ENCODE measurements around the gene RHOA. TPM values are rescaled to one million over a fixed set of nuclear protein-coding genes. Genes with fewer than 3 reads are reported as not detected.
"Not testable (repeated sequence)": the region's sequence is repeated elsewhere in the genome, so short reads cannot be mapped to it uniquely, and the experiment has no call there.

Gene RHOA
- total and polyA plus RNA-seq, 10 donors, result 226 to 693 (median 481) TPM

DNA sequence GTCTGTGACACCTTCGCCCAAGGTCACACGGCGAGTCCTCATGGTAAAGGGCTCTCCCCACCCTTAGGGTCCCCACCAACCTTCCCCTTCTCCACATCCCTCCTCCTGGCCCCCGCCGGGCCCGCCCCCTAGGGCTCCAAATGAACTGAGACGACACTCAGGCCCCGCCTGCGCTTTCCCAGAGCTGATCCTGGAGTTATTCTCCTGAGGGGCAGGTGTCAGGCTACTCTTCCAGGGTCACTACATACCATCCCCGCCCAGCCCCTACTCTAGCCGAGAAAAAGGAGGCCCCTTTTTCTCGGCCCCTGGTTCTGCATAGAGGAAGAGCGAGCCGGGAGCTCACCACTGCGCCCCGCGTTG lies 72.2 kb downstream of the RHOA start:
- Histone ChIP-seq H3K4me3 (peak overlapping the region; percentile 69 to 91 (median 84)), H3K27ac (peak overlapping the region; percentile 96 to 100 (median 98)), H3K9me3 (no peaks in the 10 kb centered on the region), H3K27me3 (replicated peaks in 1 of 7) (no peaks in the 10 kb centered on the region), H3K4me1 (peaks cover 38 to 95% (median 81%) of the 10 kb centered on the region in 6 donors), H3K36me3 (peaks cover 0 to 36% (median 25%) of the 10 kb centered on the region in 6 donors)
- DNase-seq, result peak; percentile 89
- intact Hi-C loops (cut with DNase I; ENCODE audit: low total_unique reads), result loop anchor here (10.0 kb wide), 1 partner anchor 105 kb away; no protein-coding TSS in a partner anchor
- WGBS, 5 donors, result 1 to 2% (median 1%) methylated on average over 9 to 17 of the region's 17 CpGs
- TF ChIP-seq POLR2AphosphoS5 (IDR thresholded peaks at IDR 0.05), result no peak
- TF ChIP-seq POLR2A (IDR thresholded peaks at IDR 0.05), result no peak
- TF ChIP-seq, protein P1, sequence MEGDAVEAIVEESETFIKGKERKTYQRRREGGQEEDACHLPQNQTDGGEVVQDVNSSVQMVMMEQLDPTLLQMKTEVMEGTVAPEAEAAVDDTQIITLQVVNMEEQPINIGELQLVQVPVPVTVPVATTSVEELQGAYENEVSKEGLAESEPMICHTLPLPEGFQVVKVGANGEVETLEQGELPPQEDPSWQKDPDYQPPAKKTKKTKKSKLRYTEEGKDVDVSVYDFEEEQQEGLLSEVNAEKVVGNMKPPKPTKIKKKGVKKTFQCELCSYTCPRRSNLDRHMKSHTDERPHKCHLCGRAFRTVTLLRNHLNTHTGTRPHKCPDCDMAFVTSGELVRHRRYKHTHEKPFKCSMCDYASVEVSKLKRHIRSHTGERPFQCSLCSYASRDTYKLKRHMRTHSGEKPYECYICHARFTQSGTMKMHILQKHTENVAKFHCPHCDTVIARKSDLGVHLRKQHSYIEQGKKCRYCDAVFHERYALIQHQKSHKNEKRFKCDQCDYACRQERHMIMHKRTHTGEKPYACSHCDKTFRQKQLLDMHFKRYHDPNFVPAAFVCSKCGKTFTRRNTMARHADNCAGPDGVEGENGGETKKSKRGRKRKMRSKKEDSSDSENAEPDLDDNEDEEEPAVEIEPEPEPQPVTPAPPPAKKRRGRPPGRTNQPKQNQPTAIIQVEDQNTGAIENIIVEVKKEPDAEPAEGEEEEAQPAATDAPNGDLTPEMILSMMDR (IDR thresholded peaks at IDR 0.05 in 8 of 11, conservative IDR thresholded peaks at IDR 0.05 in 3 of 11), result no peak

DNA sequence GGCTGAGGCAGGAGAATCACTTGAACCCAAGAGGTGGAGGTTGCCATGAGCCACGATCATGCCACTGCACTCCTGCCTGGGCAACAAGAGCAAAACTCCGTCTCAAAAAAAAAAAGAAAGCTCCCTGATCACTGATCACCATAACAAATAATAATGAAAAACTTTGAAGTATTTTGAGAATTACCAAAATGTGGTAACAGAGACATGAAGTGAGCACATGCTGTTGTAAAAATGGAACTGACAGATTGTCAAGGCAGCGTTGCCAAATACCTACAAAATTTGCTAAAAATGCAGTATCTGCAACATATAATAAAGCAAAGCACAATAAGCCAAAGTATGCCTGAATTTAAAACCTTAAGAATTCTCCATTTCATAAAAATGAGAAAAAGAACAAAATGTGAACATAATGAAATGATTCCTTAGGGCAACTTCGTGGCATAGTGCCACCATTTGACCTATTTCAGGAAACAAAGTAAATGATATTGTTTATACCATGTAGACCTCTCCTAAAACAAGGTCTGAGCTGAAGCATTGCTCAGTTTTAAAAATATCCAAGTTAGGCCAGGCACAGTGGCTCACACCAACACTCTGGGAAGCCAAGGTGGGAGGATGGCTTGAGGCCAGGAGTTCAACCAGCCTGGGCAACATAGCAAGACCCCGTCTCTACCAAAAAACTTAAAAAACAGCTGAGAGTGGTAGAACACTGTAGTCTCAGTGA lies 77.7 kb downstream of the RHOA start:
- 86 to 95% (median 92%) methylated on average over 5 of the region's 5 CpGs for WGBS, 5 donors
- no peak for TF ChIP-seq POLR2A (IDR thresholded peaks at IDR 0.05)
- TF ChIP-seq, protein P1 (IDR thresholded peaks at IDR 0.05 in 8 of 11, conservative IDR thresholded peaks at IDR 0.05 in 3 of 11), result no peak
- TF ChIP-seq POLR2AphosphoS5 (IDR thresholded peaks at IDR 0.05), result no peak
- Histone ChIP-seq H3K27me3 (replicated peaks in 1 of 7) (no peaks in the 10 kb centered on the region), H3K27ac (peak overlapping the region in 4 of 8 donors; percentile 65 to 81 (median 68)), H3K36me3 (peaks cover 3 to 91% (median 77%) of the 10 kb centered on the region in 6 donors), H3K4me1 (peaks cover 13 to 78% (median 40%) of the 10 kb centered on the region in 6 donors), H3K4me3 (no peak overlapping the region), H3K9me3 (no peaks in the 10 kb centered on the region)
- intact Hi-C loops (cut with DNase I; ENCODE audit: low total_unique reads), result loop anchor here (10.0 kb wide), 1 partner anchor 111 kb away; no protein-coding TSS in a partner anchor
- no peak for DNase-seq

DNA sequence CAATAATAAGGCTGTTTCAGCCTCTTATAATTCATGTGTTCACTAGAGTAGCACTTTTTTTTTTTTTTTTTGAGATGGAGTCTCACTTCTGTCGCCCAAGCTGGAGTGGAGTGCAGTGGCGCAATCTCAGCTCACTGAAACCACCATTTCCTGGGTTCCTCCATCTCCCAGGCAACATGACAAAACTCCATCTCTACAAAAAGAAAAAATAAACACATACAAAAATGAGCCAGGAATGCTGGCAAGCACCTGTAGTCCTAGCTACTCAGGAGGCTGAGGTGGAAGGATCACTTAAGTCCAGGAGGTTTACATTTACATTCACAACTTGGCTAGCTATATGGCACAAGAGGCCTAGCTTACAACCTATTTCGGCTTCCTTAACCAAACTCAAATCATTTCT lies 78.7 kb downstream of the RHOA start:
- intact Hi-C loops (cut with DNase I; ENCODE audit: low total_unique reads), result loop anchor here (10.0 kb wide), 1 partner anchor 112 kb away; no protein-coding TSS in a partner anchor
- DNase-seq, result peak; percentile 78
- Histone ChIP-seq H3K4me3 (peak overlapping the region in 1 of 8 donors; percentile 19), H3K9me3 (no peaks in the 10 kb centered on the region), H3K27ac (peak overlapping the region in 7 of 8 donors; percentile 40 to 81 (median 65)), H3K4me1 (peaks cover 5 to 69% (median 32%) of the 10 kb centered on the region in 6 donors), H3K36me3 (peaks cover 3 to 100% (median 87%) of the 10 kb centered on the region in 6 donors), H3K27me3 (replicated peaks in 1 of 7) (no peaks in the 10 kb centered on the region)
- 60 to 67% (median 66%) methylated on average over 3 of the region's 3 CpGs for WGBS, 5 donors
- TF ChIP-seq POLR2AphosphoS5 (IDR thresholded peaks at IDR 0.05) (no peak), POLR2A (IDR thresholded peaks at IDR 0.05) (no peak)
- TF ChIP-seq, protein P1 (IDR thresholded peaks at IDR 0.05 in 8 of 11, conservative IDR thresholded peaks at IDR 0.05 in 3 of 11), result no peak

DNA sequence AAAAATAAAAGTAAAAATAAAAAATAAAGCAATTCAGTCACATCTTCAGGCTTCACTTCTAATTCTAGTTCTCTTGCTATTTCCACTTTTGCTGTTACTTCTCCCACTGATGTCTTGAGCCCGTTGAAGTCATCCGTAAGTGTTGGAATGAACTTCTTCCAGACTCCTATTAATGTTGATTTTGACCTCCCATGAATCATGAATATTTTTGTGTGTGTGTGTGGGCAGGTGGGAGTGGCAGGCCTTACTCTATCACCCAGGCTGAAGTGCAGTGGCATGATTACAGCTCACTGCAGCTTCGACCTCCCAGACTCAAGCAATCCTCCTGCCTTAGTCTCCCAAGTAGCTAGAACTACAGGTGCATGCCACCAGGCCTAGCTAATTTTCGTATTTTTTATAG lies 82.6 kb downstream of the RHOA start:
- no peak overlapping the region for H3K4me3 ChIP-seq
- no peak overlapping the region for H3K27ac ChIP-seq
- no peaks in the 10 kb centered on the region for H3K27me3 ChIP-seq (replicated peaks in 1 of 7)
- 91 to 97% (median 94%) methylated on average over 4 of the region's 4 CpGs for WGBS, 5 donors
- H3K4me1 ChIP-seq, result peaks cover 0 to 33% (median 13%) of the 10 kb centered on the region in 6 donors
- no peak for TF ChIP-seq POLR2A (IDR thresholded peaks at IDR 0.05)
- TF ChIP-seq, protein P1 (IDR thresholded peaks at IDR 0.05 in 8 of 11, conservative IDR thresholded peaks at IDR 0.05 in 3 of 11), result no peak
- TF ChIP-seq POLR2AphosphoS5 (IDR thresholded peaks at IDR 0.05), result no peak
- no peaks in the 10 kb centered on the region for H3K9me3 ChIP-seq
- peaks cover 14 to 100% (median 97%) of the 10 kb centered on the region in 6 donors for H3K36me3 ChIP-seq
- no peak for DNase-seq
- intact Hi-C loops (cut with DNase I; ENCODE audit: low total_unique reads), result no loop called here

DNA sequence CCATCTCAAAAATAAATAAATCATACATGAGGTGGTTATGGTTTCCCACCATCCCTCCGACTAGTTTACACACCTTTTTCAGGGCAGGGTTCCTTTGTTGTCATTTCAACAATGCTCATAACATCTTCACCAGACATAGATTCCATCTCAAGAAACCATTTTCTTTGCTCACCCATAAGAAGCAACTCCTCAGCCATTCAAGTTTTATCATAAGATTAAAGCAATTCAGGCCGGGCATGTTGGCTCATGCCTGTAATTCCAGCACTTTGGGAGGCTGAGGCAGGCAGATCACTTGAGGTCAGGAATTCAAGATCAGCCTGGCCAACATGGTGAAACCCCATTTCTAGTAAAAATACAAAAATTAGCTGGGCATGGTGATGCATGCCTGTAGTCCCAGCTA lies 83.4 kb downstream of the RHOA start:
- H3K27me3 ChIP-seq (replicated peaks in 1 of 7); H3K4me3 ChIP-seq; intact Hi-C loops (cut with DNase I; ENCODE audit: low total_unique reads); DNase-seq; H3K9me3 ChIP-seq; H3K27ac ChIP-seq: not testable (repeated sequence)
- H3K4me1 ChIP-seq, result peaks cover 0 to 24% (median 8%) of the 10 kb centered on the region in 6 donors
- 92 to 97% (median 94%) methylated on average over 2 of the region's 2 CpGs for WGBS, 5 donors
- peaks cover 14 to 100% (median 97%) of the 10 kb centered on the region in 6 donors for H3K36me3 ChIP-seq

Data from spleen (tissue), 11 donors.